GM19395 (cell line): ENCODE measurements around the gene WDR44.
"Not testable (repeated sequence)": the region's sequence is repeated elsewhere in the genome, so short reads cannot be mapped to it uniquely, and the experiment has no call there.

Experiments used
- ATAC-seq: cut with Tn5 transposase; IDR thresholded peaks from one replicate; pipeline ENCODE4 v1.9.1; 2021; ENCODE audit warnings: mild to moderate bottlenecking, moderate library complexity; ENCODE audit not compliant: unreplicated experiment

The WDR44 gene

DNA sequence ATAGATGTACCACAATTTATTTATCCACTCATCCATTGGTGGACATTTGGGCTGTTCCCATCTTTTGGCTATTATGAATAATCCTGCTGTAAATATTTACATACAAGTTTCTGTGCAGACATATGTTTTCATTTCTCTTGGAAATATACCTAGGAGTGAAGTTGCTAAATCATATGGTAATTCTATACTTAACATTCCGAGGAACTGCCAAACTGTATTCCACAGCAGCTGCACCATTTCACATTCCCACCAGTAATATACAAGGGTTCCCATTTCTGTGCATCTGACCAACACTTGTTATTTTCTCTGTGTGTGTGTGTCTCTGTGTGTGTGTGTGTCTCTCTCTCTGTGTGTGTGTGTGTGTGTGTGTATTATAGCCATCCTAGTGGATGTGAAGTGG lies 134.3 kb downstream of the WDR44 start:
- ATAC-seq, result no peak

DNA sequence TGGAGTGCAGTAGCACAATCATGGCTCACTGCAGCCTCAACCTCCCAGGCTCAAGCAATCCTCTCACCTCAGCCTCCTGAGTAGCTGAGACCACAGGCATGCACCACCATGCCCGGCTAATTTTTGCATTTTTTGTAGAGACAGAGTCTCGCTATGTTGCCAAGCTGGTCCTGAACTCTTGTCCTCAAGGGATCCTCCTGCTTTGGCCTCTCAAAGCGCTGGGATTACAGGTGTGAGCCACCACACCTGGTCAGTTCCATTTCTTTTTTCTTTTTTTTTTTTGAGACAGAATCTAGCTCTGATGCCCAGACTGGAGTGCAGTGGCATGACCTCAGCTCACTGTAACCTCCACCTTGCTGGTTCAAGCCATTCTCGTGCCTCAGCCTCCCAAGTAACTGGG lies 136.5 kb downstream of the WDR44 start:
- ATAC-seq, result not testable (repeated sequence)

GRCh38 chrX:118484216-118484903 lies 138.5 kb downstream of the WDR44 start:
- ATAC-seq, result no peak

GRCh38 chrX:118486693-118487092 lies 140.8 kb downstream of the WDR44 start:
- ATAC-seq, result not testable (repeated sequence)

GRCh38 chrX:118493016-118493415 lies 147.1 kb downstream of the WDR44 start:
- no peak for ATAC-seq

GRCh38 chrX:118493653-118494297 lies 147.9 kb downstream of the WDR44 start:
- ATAC-seq, result no peak

- ATAC-seq, result peak; percentile 73
Observed at GRCh38 chrX:118495061-118495921, 149.4 kb downstream of the WDR44 start, which contains the start of gene DOCK11. Gene DOCK11 (plus strand): TSS chrX:118495815. CDS start chrX:118495972, 157 bp downstream.

DNA sequence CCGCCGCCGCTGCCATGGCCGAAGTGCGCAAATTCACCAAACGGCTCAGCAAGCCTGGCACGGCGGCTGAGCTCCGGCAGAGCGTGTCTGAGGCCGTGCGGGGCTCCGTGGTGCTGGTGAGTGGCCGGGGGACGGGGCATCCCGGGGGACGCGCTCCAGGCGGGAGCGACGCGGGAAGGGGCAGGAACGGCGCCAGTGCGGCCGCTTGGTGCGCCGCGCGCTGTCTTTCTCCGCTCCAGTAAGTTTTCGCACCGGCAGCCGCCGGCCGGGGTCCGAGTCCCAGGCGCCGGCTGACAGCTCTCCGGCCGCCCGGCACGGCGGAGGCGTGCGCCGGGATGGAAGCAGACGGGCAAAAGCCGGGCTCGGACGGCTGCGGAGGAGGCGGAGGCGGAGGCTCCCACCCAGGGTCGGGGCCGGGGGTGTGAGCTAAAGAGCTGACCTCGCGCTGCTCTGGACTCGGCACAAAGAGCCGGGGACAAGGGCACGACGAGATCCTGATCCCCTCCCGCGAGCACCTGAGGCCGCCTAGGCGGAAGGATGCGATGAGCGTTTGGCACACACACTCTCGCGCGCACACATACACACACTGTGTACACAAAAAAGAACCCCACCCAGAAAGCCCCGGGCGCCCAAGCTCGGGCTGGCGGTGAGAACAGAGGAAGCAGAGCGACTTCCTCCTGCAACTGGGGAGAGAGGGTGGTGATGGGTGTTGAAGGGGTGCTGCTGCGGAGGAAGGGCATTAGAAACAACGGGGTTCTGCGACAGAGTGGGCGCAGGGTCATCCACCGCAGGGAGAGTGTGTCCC lies 150.3 kb downstream of the WDR44 start:
- ATAC-seq, result peak; percentile 68

GRCh38 chrX:118496763-118497079 lies 150.8 kb downstream of the WDR44 start:
- peak; percentile 7 for ATAC-seq

DNA sequence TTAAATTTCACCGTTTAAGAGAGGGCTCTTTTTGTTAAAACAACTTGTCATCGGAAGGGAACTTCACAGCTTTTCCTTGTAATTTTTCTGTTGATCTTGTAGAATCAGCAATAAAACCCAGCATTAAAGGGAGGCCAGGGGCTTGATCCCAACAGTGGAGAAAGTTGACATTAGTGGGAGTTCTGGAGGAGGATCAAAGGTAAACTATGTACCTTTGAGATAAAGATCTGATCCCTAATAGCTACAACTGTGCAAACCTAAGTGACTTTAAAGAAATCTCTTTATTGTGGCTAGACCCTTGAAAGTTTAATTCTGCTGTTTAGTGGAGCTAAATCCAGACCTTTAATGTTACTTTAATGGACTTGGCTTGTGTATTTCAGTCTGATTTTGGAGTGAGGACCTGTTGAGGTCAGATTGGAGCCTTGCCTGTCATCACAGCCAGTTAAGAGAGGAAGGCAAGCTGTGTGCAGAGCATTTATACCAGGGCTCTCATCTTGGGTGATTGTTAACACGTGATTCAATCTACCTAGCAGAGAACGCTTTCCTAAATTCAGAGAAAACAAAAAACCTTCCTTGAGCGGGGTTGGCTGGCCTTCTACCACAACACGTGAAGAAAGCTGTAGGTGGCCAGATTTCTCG lies 151.4 kb downstream of the WDR44 start:
- no peak for ATAC-seq

GRCh38 chrX:118498351-118498750 lies 152.4 kb downstream of the WDR44 start:
- no peak for ATAC-seq

GRCh38 chrX:118498755-118499154 lies 152.8 kb downstream of the WDR44 start:
- no peak for ATAC-seq

- ATAC-seq, result no peak
Observed at GRCh38 chrX:118499295-118499694, 153.4 kb downstream of the WDR44 start.
